GM18517 (cell line): ENCODE results near the gene AGAP1.

Source experiments
- ATAC-seq: cut with Tn5 transposase; IDR thresholded peaks from one replicate; pipeline ENCODE4 v1.9.1; 2021; ENCODE audit warnings: mild to moderate bottlenecking, moderate library complexity; ENCODE audit not compliant: unreplicated experiment

The AGAP1 gene

GRCh38 chr2:235493775-235494715 is at the start of gene AGAP1:
TSS of gene AGAP1 (plus strand) at chr2:235494043.
- ATAC-seq, result no peak

- no peak for ATAC-seq
These were observed 49.7 kb upstream of the AGAP1 start for GRCh38 chr2:235444101-235444597.

GRCh38 chr2:235445116-235445515 is 48.7 kb upstream of the AGAP1 start:
- no peak for ATAC-seq

- no peak for ATAC-seq
These were observed 47.8 kb upstream of the AGAP1 start for GRCh38 chr2:235446082-235446481.

- no peak for ATAC-seq
These were observed 46.6 kb upstream of the AGAP1 start for GRCh38 chr2:235447210-235447609.

GRCh38 chr2:235449568-235449967 is 44.3 kb upstream of the AGAP1 start:
- ATAC-seq, result no peak

GRCh38 chr2:235453605-235454151 is 40.2 kb upstream of the AGAP1 start:
- no peak for ATAC-seq

- no peak for ATAC-seq
These were observed 35.0 kb upstream of the AGAP1 start for GRCh38 chr2:235458839-235459273.

GRCh38 chr2:235460548-235461047 is 33.2 kb upstream of the AGAP1 start:
- no peak for ATAC-seq

- ATAC-seq, result no peak
These were observed 32.0 kb upstream of the AGAP1 start for GRCh38 chr2:235461763-235462414.

- no peak for ATAC-seq
These were observed 31.4 kb upstream of the AGAP1 start for GRCh38 chr2:235462415-235462790.

- no peak for ATAC-seq
These were observed 29.9 kb upstream of the AGAP1 start for GRCh38 chr2:235463893-235464292.

GRCh38 chr2:235467588-235467987 is 26.3 kb upstream of the AGAP1 start:
- ATAC-seq, result no peak

- no peak for ATAC-seq
These were observed 24.7 kb upstream of the AGAP1 start for GRCh38 chr2:235468978-235469655.

GRCh38 chr2:235471186-235471747 is 22.6 kb upstream of the AGAP1 start:
- no peak for ATAC-seq

GRCh38 chr2:235472443-235472842 is 21.4 kb upstream of the AGAP1 start:
- no peak for ATAC-seq

- ATAC-seq, result no peak
These were observed 15.2 kb upstream of the AGAP1 start for GRCh38 chr2:235478609-235479008.

- ATAC-seq, result no peak
These were observed 14.2 kb upstream of the AGAP1 start for GRCh38 chr2:235479604-235480003.

- ATAC-seq, result no peak
These were observed 13.2 kb upstream of the AGAP1 start for GRCh38 chr2:235480614-235481013.

- ATAC-seq, result no peak
These were observed 10.5 kb upstream of the AGAP1 start for GRCh38 chr2:235483313-235483712.

GRCh38 chr2:235485362-235485761 is 8.5 kb upstream of the AGAP1 start:
- no peak for ATAC-seq
